ENCODE measurements around the gene SMAP2. TPM values are rescaled to one million over a fixed set of nuclear protein-coding genes. Genes with fewer than 3 reads are reported as not detected.
A peak's percentile ranks its signal among the peaks of the same experiment; 100 is the strongest.

SMAP2 gene
- total RNA-seq, 3 donors from 2014 or later = 27.2 to 64.2 (median 33.1) TPM

GRCh38 chr1:40435876-40436275 is 62.3 kb downstream of the SMAP2 start:
- Histone ChIP-seq H3K36me3 (no peaks in the 10 kb centered on the region), H3K27ac (no peak overlapping the region), H3K27me3 (no peaks in the 10 kb centered on the region), H3K4me1 (no peaks in the 10 kb centered on the region), H3K4me3 (no peak overlapping the region), H3K9me3 (no peaks in the 10 kb centered on the region)
- intact Hi-C loops (cut with DNase I; ENCODE audit: low total_unique reads) = no loop called here
- TF ChIP-seq POLR2AphosphoS5 (IDR thresholded peaks at IDR 0.05) (no peak), CTCF (IDR thresholded peaks at IDR 0.05) (no peak), POLR2A (IDR thresholded peaks at IDR 0.05) (no peak)
- DNase-seq (ENCODE audit: low spot score in 2 of 2) = no peak

GRCh38 chr1:40438391-40439015 is 65.0 kb downstream of the SMAP2 start:
- Histone ChIP-seq H3K27me3 (no peaks in the 10 kb centered on the region), H3K27ac (no peak overlapping the region), H3K4me3 (no peak overlapping the region), H3K4me1 (no peaks in the 10 kb centered on the region), H3K36me3 (no peaks in the 10 kb centered on the region), H3K9me3 (no peaks in the 10 kb centered on the region)
- intact Hi-C loops (cut with DNase I; ENCODE audit: low total_unique reads) = no loop called here
- TF ChIP-seq POLR2AphosphoS5 (IDR thresholded peaks at IDR 0.05) = no peak
- peak in 2 of 3 donors; percentile 29 to 41 for TF ChIP-seq CTCF (IDR thresholded peaks at IDR 0.05)
- DNase-seq (ENCODE audit: low spot score in 2 of 2) = no peak

GRCh38 chr1:40439247-40439646 is 65.7 kb downstream of the SMAP2 start:
- TF ChIP-seq POLR2A (IDR thresholded peaks at IDR 0.05) (no peak), CTCF (IDR thresholded peaks at IDR 0.05) (no peak), POLR2AphosphoS5 (IDR thresholded peaks at IDR 0.05) (no peak)
- H3K4me3 ChIP-seq = no peak overlapping the region
- H3K4me1 ChIP-seq = no peaks in the 10 kb centered on the region
- H3K9me3 ChIP-seq = no peaks in the 10 kb centered on the region
- intact Hi-C loops (cut with DNase I; ENCODE audit: low total_unique reads) = no loop called here
- DNase-seq (ENCODE audit: low spot score in 2 of 2) = no peak
- H3K36me3 ChIP-seq = no peaks in the 10 kb centered on the region
- H3K27me3 ChIP-seq = no peaks in the 10 kb centered on the region
- H3K27ac ChIP-seq = no peak overlapping the region

GRCh38 chr1:40449684-40450494 is 76.4 kb downstream of the SMAP2 start, which contains the start of gene ZFP69B:
TSS of gene ZFP69B (plus strand) at chr1:40450476. CDS start at chr1:40450962, 486 bp downstream.
- Histone ChIP-seq H3K9me3 (peaks cover 0 to 17% of the 10 kb centered on the region in 2 donors), H3K4me3 (peak within 1 kb of the TSS; percentile 58 to 84 (median 84)), H3K27me3 (no peaks in the 10 kb centered on the region), H3K36me3 (no peaks in the 10 kb centered on the region), H3K27ac (peak within 1 kb of the TSS; percentile 75 to 77), H3K4me1 (no peaks in the 10 kb centered on the region)
- TF ChIP-seq POLR2A (IDR thresholded peaks at IDR 0.05) (no peak), POLR2AphosphoS5 (IDR thresholded peaks at IDR 0.05) (peak in 1 of 3 donors; percentile 46), CTCF (IDR thresholded peaks at IDR 0.05) (no peak)
- intact Hi-C loops (cut with DNase I; ENCODE audit: low total_unique reads) = no loop called here
- peak; percentile 73 to 83 for DNase-seq (ENCODE audit: low spot score in 2 of 2)
